H1 (cell line): ENCODE results near the gene FGFBP3. TPM values are rescaled to one million over a fixed set of nuclear protein-coding genes. Genes with fewer than 3 reads are reported as not detected.

Experiments
- CBX5 ChIP-seq: fragments of 300-800, 300-1000 bp; sonication (generic); IDR thresholded peaks from 2 replicates; pipeline ENCODE4 v1.7.1; 2016; ENCODE audit warnings: antibody characterized with exemption, low read length, low read depth
- CHD7 ChIP-seq: fragments of 300-600 bp; sonication (generic); IDR thresholded peaks from 2 replicates; pipeline ENCODE4 v1.7.1; 2012; ENCODE audit warnings: low read length, moderate library complexity, mild to moderate bottlenecking, inconsistent platforms; ENCODE audit not compliant: insufficient replicate concordance
- GTF2F1 ChIP-seq: IDR thresholded peaks from 2 replicates; pipeline ENCODE4 v1.6.1; 2012; ENCODE audit warnings: low read depth, low read length, improper control_type of control experiment, borderline replicate concordance
- KDM4A ChIP-seq: IDR thresholded peaks from one replicate; pipeline ENCODE4 v1.7.1; 2012; ENCODE audit warnings: low read depth, mild to moderate bottlenecking, moderate library complexity, low read length, inconsistent platforms; ENCODE audit not compliant: severe bottlenecking
- SP2 ChIP-seq: IDR thresholded peaks from 2 replicates; pipeline ENCODE4 v1.6.1; 2012; ENCODE audit warnings: mild to moderate bottlenecking, low read length, inconsistent platforms
- SRF ChIP-seq: IDR thresholded peaks from 2 replicates; pipeline ENCODE4 v1.6.1; 2011; ENCODE audit warnings: mild to moderate bottlenecking, low read depth, low read length, moderate library complexity
- polyA plus RNA-seq, 7 experiments: library from polyadenylated mRNA; depleted of rRNA in 3 of 7; stranded (reverse) in 5 of 7; unstranded in 2 of 7; fragments of >200 nt in 5 of 7; fragments of 200-250 nt in 2 of 7; gene quantifications; 1 replicate in 5 of 7; 2 replicates in 1 of 7; 4 replicates in 1 of 7; pipeline versions ENCODE4 v1.2.1 to v1.2.3, GENCODE V29; 2011 to 2013; ENCODE audit warnings: missing spikeins in 2 of 7, mixed read lengths in 2 of 7
- total RNA-seq: library from RNA; stranded (reverse); fragmentation: NEBNext Ultra II Directional; extraction: Animal tissue kit (Norgen Biotek cat#: 25700); gene quantifications from 2 replicates; pipeline ENCODE4 v1.2.1, GENCODE V29; 2021

The FGFBP3 gene
- total and polyA plus RNA-seq, 2 of the 8 experiments (the other 6 are each of a cell fraction or from before 2014, with no cell fraction given), result 54.6 to 115 TPM

GRCh38 chr10:91907033-91907594 is 2.2 kb downstream of the FGFBP3 start (continued):
- no peak for TF ChIP-seq CHD7
- no peak for TF ChIP-seq SP2
- TF ChIP-seq CBX5, result no peak
- no peak for TF ChIP-seq KDM4A
- no peak for TF ChIP-seq GTF2F1
- no peak for TF ChIP-seq SRF
